Measurements from ENCODE around the gene PTDSS2.

- no peak for TF ChIP-seq CTCF (IDR thresholded peaks at IDR 0.05)
- no peak for TF ChIP-seq POLR2A (IDR thresholded peaks at IDR 0.05)
- no peak for TF ChIP-seq POLR2AphosphoS5 (IDR thresholded peaks at IDR 0.05)
Measured at GRCh38 chr11:494761-495536, 44.9 kb downstream of the PTDSS2 start.

Data from suprapubic skin (tissue), 4 donors.